Karpas-422 (cell line): ENCODE results near the gene GABPB1. TPM values are rescaled to one million over a fixed set of nuclear protein-coding genes. Genes with fewer than 3 reads are reported as not detected.

Source experiments
- DNase-seq: peaks from one replicate; pipeline ENCODE4 v3.0.0-alpha.2; 2015
- H2AFZ ChIP-seq: fragments of 200-600 bp; sonication (generic); 2 replicates; pipeline ENCODE4 v1.6.1; 2014; ENCODE audit warnings: antibody characterized with exemption, low read length, mixed read lengths
- H3K27ac ChIP-seq: fragments of 200-600 bp; sonication (generic); 2 replicates; pipeline ENCODE4 v1.5.1; 2014; ENCODE audit warnings: mild to moderate bottlenecking, low read length, moderate library complexity
- H3K27me3 ChIP-seq: fragments of 200-600 bp; sonication (generic); 2 replicates; pipeline ENCODE4 v1.6.1; 2014; ENCODE audit warnings: low read length, mixed read lengths
- H3K36me3 ChIP-seq: fragments of 200-600 bp; sonication (generic); 2 replicates; pipeline ENCODE4 v1.6.1; 2014; ENCODE audit warnings: low read length, mixed read lengths; ENCODE audit not compliant: insufficient read depth
- H3K4me1 ChIP-seq: fragments of 200-600 bp; sonication (generic); 2 replicates; pipeline ENCODE4 v1.6.1; 2014; ENCODE audit warnings: mild to moderate bottlenecking, low read length, mixed read lengths
- H3K4me2 ChIP-seq: fragments of 200-600 bp; sonication (generic); 2 replicates; pipeline ENCODE4 v1.6.1; 2014; ENCODE audit warnings: low read length, low read depth, mild to moderate bottlenecking; ENCODE audit not compliant: poor library complexity, severe bottlenecking
- H3K4me3 ChIP-seq: fragments of 200-600 bp; sonication (generic); 2 replicates; pipeline ENCODE4 v1.5.1; 2014; ENCODE audit warnings: mild to moderate bottlenecking, antibody characterized with exemption, low read length, mixed read lengths
- H3K79me2 ChIP-seq: fragments of 200-600 bp; sonication (generic); 2 replicates; pipeline ENCODE4 v1.6.1; 2014; ENCODE audit warnings: mild to moderate bottlenecking, low read length, mixed read lengths
- H3K9ac ChIP-seq: fragments of 200-600 bp; sonication (generic); 2 replicates; pipeline ENCODE4 v1.6.0; 2014; ENCODE audit warnings: low read length
- H3K9me2 ChIP-seq: fragments of 200-600 bp; sonication (generic), shearing (Covaris generic); replicated peaks from 2 replicates; pipeline ENCODE4 v1.6.0; 2014; ENCODE audit warnings: mild to moderate bottlenecking, low read length, moderate library complexity; ENCODE audit not compliant: insufficient read depth
- H3K9me3 ChIP-seq: fragments of 300-700, 200-600 bp; sonication (generic); 2 replicates; pipeline ENCODE4 v1.6.1; 2014; ENCODE audit warnings: low read length, mixed read lengths
- H4K20me1 ChIP-seq: fragments of 200-600 bp; sonication (generic); 2 replicates; pipeline ENCODE4 v1.6.1; 2014; ENCODE audit warnings: mild to moderate bottlenecking, antibody characterized with exemption, low read length, low read depth; ENCODE audit not compliant: insufficient read depth
- total RNA-seq: library from RNA; depleted of rRNA; stranded (reverse); fragments of >200 nt; shearing (Covaris generic); gene quantifications from 2 replicates; pipeline ENCODE4 v1.2.3, GENCODE V29; 2014; ENCODE audit warnings: low replicate concordance

The GABPB1 gene
- total RNA-seq, 1 experiment from 2014 or later: 30.4 TPM

DNA sequence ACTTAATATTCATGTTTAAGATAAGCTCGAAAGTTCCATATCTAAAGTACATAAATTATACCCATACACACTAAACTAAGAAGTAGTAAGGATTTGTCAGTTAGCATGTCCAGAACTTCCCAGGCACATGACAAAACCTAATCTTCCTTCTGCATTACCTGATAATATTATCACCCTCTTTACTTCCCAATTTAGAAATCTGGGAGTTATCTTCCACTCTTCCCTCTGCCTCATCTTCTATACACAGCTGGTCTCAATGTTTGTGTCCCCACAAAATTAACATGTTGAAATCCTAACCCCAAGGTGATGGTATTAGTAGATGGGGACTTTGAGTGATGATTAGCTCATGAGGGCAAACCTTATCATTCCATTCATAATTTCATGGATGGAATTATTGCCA is 15.3 kb downstream of the GABPB1 start:
- Histone ChIP-seq H3K27me3 (no peaks in the 10 kb centered on the region), H3K79me2 (peaks cover 73% of the 10 kb centered on the region), H3K9ac (no peak overlapping the region), H4K20me1 (no peaks in the 10 kb centered on the region), H3K4me3 (no peak overlapping the region), H3K4me2 (no peak overlapping the region), H3K36me3 (no peaks in the 10 kb centered on the region), H3K9me3 (no peaks in the 10 kb centered on the region), H3K9me2 (no peaks in the 10 kb centered on the region), H2AFZ (no peak overlapping the region), H3K27ac (no peak overlapping the region), H3K4me1 (peaks cover 7% of the 10 kb centered on the region)
- no peak for DNase-seq

DNA sequence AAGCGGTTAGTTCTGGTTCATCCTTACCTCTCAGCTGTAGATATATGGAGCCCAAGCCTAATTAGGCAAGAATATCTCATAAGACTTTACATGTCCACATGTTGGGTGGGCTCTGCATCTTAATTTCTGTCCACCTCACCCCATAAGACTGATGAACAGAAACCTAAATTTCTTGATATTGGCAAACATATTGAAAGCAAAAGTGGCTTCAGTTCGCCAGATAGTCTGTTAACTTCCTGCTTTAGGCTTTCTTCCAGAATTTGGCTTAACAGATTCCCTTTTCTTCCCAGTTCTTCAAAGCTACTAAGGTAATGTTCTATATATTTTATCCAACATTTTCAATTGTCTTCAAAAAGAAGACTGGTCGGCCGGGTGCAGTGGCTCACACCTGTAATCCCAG is 19.7 kb downstream of the GABPB1 start:
- Histone ChIP-seq H3K4me1 (peaks cover 4% of the 10 kb centered on the region; the same call in 1 of the 2 replicates), H3K9ac (no peak overlapping the region), H3K4me2 (no peak overlapping the region), H3K27me3 (no peaks in the 10 kb centered on the region), H4K20me1 (no peaks in the 10 kb centered on the region), H3K79me2 (peaks cover 76% of the 10 kb centered on the region), H3K9me3 (no peaks in the 10 kb centered on the region), H3K9me2 (no peaks in the 10 kb centered on the region), H3K4me3 (no peak overlapping the region), H3K36me3 (no peaks in the 10 kb centered on the region), H3K27ac (no peak overlapping the region), H2AFZ (no peak overlapping the region)
- no peak for DNase-seq

DNA sequence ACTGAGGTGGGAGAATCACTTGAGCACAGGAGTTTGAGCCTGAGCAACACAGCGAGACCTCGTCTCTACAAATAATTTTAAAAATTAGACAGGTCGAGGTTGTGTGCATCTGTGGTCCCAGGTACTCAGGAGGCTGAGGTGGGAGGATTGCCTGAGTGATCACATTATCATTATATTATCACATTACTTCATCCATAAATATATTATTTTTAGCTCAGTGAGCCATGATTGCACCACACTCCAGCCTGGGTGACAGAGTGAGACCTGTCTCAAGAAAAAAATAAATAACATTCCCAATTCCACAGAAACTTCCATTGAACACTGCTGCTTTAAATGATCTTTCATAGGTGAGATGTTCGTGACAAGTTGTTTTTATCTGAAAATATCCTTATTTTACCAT is 21.8 kb downstream of the GABPB1 start:
- H4K20me1 ChIP-seq: no peaks in the 10 kb centered on the region
- no peak for DNase-seq
- no peaks in the 10 kb centered on the region for H3K27me3 ChIP-seq
- H3K9me3 ChIP-seq: no peaks in the 10 kb centered on the region
- peaks cover 4% of the 10 kb centered on the region; the same call in 1 of the 2 replicates for H3K4me1 ChIP-seq
- no peak overlapping the region for H3K27ac ChIP-seq
- no peak overlapping the region for H3K4me3 ChIP-seq
- H3K9me2 ChIP-seq: 0 out of 2 replicates have a peak, but pooled peaks cover 5% of the 10 kb centered on the region
- H2AFZ ChIP-seq: no peak overlapping the region
- H3K36me3 ChIP-seq: no peaks in the 10 kb centered on the region
- no peak overlapping the region for H3K9ac ChIP-seq
- H3K79me2 ChIP-seq: peaks cover 75% of the 10 kb centered on the region
- no peak overlapping the region for H3K4me2 ChIP-seq

DNA sequence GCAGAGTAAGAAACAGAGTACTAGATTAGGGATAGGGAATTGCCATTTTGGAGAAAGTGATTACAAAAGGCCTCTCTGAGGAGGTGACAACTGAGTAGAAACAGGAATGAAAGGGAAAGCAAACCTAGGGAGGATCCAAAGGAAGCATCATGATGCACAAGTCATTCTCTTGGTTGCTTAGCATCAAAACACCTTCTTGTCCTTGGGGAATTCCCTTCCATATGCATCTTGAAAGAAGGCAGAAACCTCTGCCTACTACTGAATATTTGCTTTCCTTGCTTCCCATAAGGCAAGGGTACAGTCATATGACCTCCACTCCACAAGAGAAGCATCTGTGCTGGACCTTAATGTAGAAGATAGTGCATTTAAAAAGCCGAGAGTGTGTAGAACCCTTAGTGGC is 24.1 kb downstream of the GABPB1 start:
- no peak overlapping the region for H3K4me2 ChIP-seq

DNA sequence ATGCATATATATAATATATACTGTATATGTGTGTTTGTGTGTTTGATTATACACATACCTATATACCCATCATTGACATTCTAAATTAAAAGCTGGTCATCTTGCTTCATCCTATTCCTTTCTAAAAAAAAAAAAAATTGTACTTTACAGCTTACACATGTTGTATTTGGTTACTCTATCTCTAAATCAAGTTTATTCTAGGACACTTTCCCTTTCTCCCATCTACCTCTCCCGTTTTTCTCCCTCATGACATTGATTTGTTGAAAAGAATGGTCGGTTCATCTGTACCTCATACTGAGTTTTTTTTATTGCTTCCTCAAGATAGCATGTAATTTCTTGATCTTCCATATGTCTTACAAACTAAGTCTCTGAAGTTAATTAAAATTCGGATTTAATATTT is 26.9 kb downstream of the GABPB1 start:
- no peak overlapping the region for H3K27ac ChIP-seq
- no peaks in the 10 kb centered on the region for H4K20me1 ChIP-seq
- no peak for DNase-seq
- H2AFZ ChIP-seq: no peak overlapping the region
- no peaks in the 10 kb centered on the region for H3K36me3 ChIP-seq
- H3K4me1 ChIP-seq: no peaks in the 10 kb centered on the region
- H3K9me2 ChIP-seq: 0 out of 2 replicates have a peak, but pooled peaks cover 5% of the 10 kb centered on the region
- no peak overlapping the region for H3K4me2 ChIP-seq
- H3K27me3 ChIP-seq: no peaks in the 10 kb centered on the region
- H3K79me2 ChIP-seq: peaks cover 81% of the 10 kb centered on the region
- H3K9me3 ChIP-seq: no peaks in the 10 kb centered on the region
- no peak overlapping the region for H3K9ac ChIP-seq
- no peak overlapping the region for H3K4me3 ChIP-seq

More for the DNA sequence above, 24.1 kb downstream of the GABPB1 start:
- H3K4me3 ChIP-seq: no peak overlapping the region
- peaks cover 4% of the 10 kb centered on the region; the same call in 1 of the 2 replicates for H3K4me1 ChIP-seq
- no peak overlapping the region for H3K9ac ChIP-seq
- H3K9me2 ChIP-seq: 0 out of 2 replicates have a peak, but pooled peaks cover 5% of the 10 kb centered on the region
- peaks cover 83% of the 10 kb centered on the region for H3K79me2 ChIP-seq
- no peaks in the 10 kb centered on the region for H3K9me3 ChIP-seq
- no peaks in the 10 kb centered on the region for H3K27me3 ChIP-seq
- no peak for DNase-seq
- H2AFZ ChIP-seq: no peak overlapping the region
- H4K20me1 ChIP-seq: no peaks in the 10 kb centered on the region
- no peaks in the 10 kb centered on the region for H3K36me3 ChIP-seq
- H3K27ac ChIP-seq: no peak overlapping the region

DNA sequence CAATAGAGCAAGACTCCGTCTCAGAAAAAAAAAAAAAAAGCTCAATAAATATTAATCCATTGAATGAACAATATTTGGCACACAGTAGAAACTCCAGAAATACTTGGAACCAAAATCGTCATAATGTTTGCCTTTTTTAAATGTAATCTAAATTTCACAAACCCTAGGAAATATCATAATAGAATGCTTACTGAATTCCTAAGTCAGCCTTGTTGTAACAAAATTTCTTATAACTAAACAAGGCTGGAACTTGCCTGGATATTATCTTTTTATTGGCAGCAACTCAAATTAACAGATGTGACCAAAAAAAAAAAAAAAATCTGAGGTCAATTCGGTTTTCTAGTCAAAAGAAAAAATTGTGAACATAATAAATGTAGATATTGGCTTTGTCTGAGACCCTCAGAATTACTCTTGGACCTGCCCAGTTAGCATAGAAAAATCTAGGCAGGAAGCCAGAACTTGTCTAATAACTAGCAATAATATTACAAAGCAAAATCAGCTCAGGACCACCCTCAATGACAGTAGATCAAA is 33.3 kb downstream of the GABPB1 start:
- no peaks in the 10 kb centered on the region for H4K20me1 ChIP-seq
- no peak overlapping the region for H2AFZ ChIP-seq
- no peak overlapping the region for H3K4me3 ChIP-seq
- no peak for DNase-seq
- H3K9me2 ChIP-seq: no peaks in the 10 kb centered on the region
- H3K36me3 ChIP-seq: no peaks in the 10 kb centered on the region
- no peaks in the 10 kb centered on the region for H3K27me3 ChIP-seq
- no peak overlapping the region for H3K4me2 ChIP-seq
- H3K79me2 ChIP-seq: peaks cover 66% of the 10 kb centered on the region
- no peaks in the 10 kb centered on the region for H3K4me1 ChIP-seq
- no peak overlapping the region for H3K9ac ChIP-seq
- no peak overlapping the region for H3K27ac ChIP-seq
- no peaks in the 10 kb centered on the region for H3K9me3 ChIP-seq

DNA sequence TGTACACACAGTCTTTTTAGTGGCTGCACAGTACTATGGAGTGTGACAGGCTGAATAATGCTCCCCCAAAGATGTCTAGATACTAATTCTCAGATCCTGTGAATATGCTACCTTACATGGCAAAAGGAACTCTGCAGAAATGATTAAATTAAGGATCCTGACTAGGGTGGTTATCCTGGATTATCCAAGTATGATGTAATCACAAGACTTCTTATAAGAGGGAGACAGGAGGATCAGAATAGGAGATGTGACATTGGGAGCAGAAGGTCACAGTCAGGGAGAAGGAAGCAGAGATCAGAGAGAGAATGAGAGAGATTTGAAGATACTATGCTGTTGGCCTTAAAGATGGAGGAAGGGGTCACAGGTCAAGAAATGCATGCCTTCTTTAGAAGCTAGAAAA is 34.5 kb downstream of the GABPB1 start:
- no peaks in the 10 kb centered on the region for H4K20me1 ChIP-seq
- no peaks in the 10 kb centered on the region for H3K27me3 ChIP-seq
- H3K36me3 ChIP-seq: no peaks in the 10 kb centered on the region
- DNase-seq: no peak
- H3K9me3 ChIP-seq: no peaks in the 10 kb centered on the region
- H3K4me3 ChIP-seq: no peak overlapping the region
- no peaks in the 10 kb centered on the region for H3K9me2 ChIP-seq
- no peak overlapping the region for H3K9ac ChIP-seq
- H3K27ac ChIP-seq: no peak overlapping the region
- H3K4me2 ChIP-seq: no peak overlapping the region
- H3K4me1 ChIP-seq: peaks cover 8% of the 10 kb centered on the region; the same call in 1 of the 2 replicates
- H3K79me2 ChIP-seq: peaks cover 70% of the 10 kb centered on the region
- no peak overlapping the region for H2AFZ ChIP-seq

DNA sequence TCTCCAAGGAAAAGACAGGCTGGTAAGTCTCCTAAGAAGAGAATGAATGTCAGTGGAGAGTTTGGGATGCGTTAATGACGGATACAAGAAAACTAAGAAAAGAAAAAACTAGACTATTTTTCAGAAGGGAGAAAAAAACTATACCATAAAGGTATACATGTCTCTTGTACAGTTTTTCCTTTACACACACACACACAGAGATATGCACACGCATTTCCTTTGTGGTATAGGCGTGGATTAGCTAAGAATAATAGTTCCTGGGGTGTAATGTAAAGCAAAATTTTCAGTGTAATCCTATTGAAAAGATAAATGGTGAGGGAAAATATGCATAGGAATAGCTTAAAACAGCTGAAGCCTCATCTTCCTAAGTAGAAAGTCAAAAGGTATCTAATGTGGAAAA is 36.3 kb downstream of the GABPB1 start:
- Histone ChIP-seq H3K4me2 (no peak overlapping the region), H3K9me3 (no peaks in the 10 kb centered on the region), H3K27ac (no peak overlapping the region), H3K4me1 (peaks cover 8% of the 10 kb centered on the region; the same call in 1 of the 2 replicates), H3K27me3 (no peaks in the 10 kb centered on the region), H2AFZ (no peak overlapping the region), H4K20me1 (no peaks in the 10 kb centered on the region), H3K9me2 (no peaks in the 10 kb centered on the region), H3K4me3 (no peak overlapping the region), H3K36me3 (no peaks in the 10 kb centered on the region), H3K79me2 (peaks cover 72% of the 10 kb centered on the region), H3K9ac (no peak overlapping the region)
- DNase-seq: no peak
